ENCODE data around the gene RFTN1. TPM values are rescaled to one million over a fixed set of nuclear protein-coding genes. Genes with fewer than 3 reads are reported as not detected.

The RFTN1 gene
- total and polyA plus RNA-seq, 2 experiments from 2014 or later, result 3.3 to 7.2 TPM

DNA sequence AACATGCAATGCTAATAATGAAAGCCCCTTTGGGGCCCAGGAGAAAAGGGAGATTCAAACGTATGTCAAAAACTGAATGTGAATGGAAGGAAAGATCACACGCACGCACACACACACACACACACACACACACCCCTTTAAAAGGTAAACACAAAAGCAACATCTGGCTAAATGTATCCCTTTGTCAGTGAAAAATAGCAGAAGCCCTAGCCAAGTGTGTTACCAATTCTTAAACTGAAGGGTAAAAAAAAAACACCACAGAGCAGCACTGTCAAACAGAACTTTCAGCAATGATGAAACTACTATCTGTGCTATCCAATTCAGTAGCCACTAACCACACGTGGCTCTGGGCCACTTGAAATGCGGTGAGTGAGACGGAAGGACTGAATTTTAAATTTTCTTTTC, 4.9 kb downstream of the RFTN1 start:
- H3K27me3 Mint-ChIP-seq (ENCODE audit: insufficient read depth, low read depth, poor library complexity), result peaks cover 30% of the 10 kb centered on the region
- H4K20me1 ChIP-seq (replicated peaks; ENCODE audit: insufficient read depth), result no peaks in the 10 kb centered on the region

DNA sequence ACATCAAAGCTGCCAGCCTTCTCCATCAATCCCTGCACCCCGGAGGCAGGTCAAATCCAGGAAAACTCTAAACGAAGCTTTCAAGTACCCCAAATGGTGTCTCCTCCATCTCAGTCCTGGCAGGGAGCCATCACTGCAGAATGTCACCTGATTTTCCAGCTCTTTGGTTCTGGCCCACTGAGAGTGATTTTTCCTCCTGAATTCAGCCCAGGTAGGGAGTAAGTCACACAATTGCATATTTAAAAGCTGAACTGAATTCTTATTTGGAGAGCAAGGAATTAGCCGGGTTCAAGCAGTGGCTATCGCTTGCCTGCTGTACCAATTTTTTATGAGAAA, 5.3 kb downstream of the RFTN1 start:
- H3K36me3 Mint-ChIP-seq (ENCODE audit: low read depth), result no peaks in the 10 kb centered on the region
- H3K36me3 ChIP-seq (ENCODE audit: insufficient read depth), result no peaks in the 10 kb centered on the region
- ATAC-seq, result no peak
- H4K20me1 ChIP-seq (replicated peaks; ENCODE audit: insufficient read depth), result no peaks in the 10 kb centered on the region
- no peak overlapping the region for H3K4me3 Mint-ChIP-seq
- no peak overlapping the region for H3K4me2 ChIP-seq
- peaks cover 26% of the 10 kb centered on the region for H3K4me1 ChIP-seq (ENCODE audit: insufficient read depth)
- H3K27me3 Mint-ChIP-seq (ENCODE audit: insufficient read depth, low read depth, poor library complexity), result peaks cover 28% of the 10 kb centered on the region
- H3K9me2 ChIP-seq (ENCODE audit: insufficient read depth), result no peaks in the 10 kb centered on the region
- H3K4me3 ChIP-seq, result no peak overlapping the region
- H3K27ac Mint-ChIP-seq, result no peak overlapping the region
- no peaks in the 10 kb centered on the region; the same call in 1 of the 2 replicates for H3F3A ChIP-seq (replicated peaks; ENCODE audit: low read depth)
- DNase-seq (ENCODE audit: low spot score), result no peak
- peaks cover 30% of the 10 kb centered on the region for H3K4me1 Mint-ChIP-seq
- no peak overlapping the region for H2AFZ ChIP-seq
- H3K27ac ChIP-seq (ENCODE audit: low read depth), result peak overlapping the region; percentile 30; the same call in 1 of the 2 replicates
- H3K79me2 ChIP-seq (replicated peaks; ENCODE audit: insufficient read depth), result no peaks in the 10 kb centered on the region
- H3K9me3 Mint-ChIP-seq, result no peaks in the 10 kb centered on the region
- H3K27me3 ChIP-seq (ENCODE audit: insufficient read depth), result peaks cover 33% of the 10 kb centered on the region
- TF ChIP-seq ZNF114 (CRISPR knock-in tag; IDR thresholded peaks at IDR 0.05), result no peak
- TF ChIP-seq, protein P1, sequence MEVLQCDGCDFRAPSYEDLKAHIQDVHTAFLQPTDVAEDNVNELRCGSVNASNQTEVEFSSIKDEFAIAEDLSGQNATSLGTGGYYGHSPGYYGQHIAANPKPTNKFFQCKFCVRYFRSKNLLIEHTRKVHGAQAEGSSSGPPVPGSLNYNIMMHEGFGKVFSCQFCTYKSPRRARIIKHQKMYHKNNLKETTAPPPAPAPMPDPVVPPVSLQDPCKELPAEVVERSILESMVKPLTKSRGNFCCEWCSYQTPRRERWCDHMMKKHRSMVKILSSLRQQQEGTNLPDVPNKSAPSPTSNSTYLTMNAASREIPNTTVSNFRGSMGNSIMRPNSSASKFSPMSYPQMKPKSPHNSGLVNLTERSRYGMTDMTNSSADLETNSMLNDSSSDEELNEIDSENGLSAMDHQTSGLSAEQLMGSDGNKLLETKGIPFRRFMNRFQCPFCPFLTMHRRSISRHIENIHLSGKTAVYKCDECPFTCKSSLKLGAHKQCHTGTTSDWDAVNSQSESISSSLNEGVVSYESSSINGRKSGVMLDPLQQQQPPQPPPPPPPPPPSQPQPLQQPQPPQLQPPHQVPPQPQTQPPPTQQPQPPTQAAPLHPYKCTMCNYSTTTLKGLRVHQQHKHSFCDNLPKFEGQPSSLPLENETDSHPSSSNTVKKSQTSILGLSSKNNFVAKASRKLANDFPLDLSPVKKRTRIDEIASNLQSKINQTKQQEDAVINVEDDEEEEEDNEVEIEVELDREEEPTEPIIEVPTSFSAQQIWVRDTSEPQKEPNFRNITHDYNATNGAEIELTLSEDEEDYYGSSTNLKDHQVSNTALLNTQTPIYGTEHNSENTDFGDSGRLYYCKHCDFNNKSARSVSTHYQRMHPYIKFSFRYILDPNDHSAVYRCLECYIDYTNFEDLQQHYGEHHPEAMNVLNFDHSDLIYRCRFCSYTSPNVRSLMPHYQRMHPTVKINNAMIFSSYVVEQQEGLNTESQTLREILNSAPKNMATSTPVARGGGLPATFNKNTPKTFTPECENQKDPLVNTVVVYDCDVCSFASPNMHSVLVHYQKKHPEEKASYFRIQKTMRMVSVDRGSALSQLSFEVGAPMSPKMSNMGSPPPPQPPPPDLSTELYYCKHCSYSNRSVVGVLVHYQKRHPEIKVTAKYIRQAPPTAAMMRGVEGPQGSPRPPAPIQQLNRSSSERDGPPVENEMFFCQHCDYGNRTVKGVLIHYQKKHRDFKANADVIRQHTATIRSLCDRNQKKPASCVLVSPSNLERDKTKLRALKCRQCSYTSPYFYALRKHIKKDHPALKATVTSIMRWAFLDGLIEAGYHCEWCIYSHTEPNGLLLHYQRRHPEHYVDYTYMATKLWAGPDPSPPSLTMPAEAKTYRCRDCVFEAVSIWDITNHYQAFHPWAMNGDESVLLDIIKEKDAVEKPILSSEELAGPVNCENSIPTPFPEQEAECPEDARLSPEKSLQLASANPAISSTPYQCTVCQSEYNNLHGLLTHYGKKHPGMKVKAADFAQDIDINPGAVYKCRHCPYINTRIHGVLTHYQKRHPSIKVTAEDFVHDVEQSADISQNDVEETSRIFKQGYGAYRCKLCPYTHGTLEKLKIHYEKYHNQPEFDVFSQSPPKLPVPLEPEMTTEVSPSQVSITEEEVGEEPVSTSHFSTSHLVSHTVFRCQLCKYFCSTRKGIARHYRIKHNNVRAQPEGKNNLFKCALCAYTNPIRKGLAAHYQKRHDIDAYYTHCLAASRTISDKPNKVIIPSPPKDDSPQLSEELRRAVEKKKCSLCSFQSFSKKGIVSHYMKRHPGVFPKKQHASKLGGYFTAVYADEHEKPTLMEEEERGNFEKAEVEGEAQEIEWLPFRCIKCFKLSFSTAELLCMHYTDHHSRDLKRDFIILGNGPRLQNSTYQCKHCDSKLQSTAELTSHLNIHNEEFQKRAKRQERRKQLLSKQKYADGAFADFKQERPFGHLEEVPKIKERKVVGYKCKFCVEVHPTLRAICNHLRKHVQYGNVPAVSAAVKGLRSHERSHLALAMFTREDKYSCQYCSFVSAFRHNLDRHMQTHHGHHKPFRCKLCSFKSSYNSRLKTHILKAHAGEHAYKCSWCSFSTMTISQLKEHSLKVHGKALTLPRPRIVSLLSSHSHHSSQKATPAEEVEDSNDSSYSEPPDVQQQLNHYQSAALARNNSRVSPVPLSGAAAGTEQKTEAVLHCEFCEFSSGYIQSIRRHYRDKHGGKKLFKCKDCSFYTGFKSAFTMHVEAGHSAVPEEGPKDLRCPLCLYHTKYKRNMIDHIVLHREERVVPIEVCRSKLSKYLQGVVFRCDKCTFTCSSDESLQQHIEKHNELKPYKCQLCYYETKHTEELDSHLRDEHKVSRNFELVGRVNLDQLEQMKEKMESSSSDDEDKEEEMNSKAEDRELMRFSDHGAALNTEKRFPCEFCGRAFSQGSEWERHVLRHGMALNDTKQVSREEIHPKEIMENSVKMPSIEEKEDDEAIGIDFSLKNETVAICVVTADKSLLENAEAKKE (CRISPR knock-in tag; IDR thresholded peaks at IDR 0.05), result no peak
- TF ChIP-seq JUNB (IDR thresholded peaks at IDR 0.05; ENCODE audit: unreplicated experiment), result no peak

More for the DNA sequence above, 4.9 kb downstream of the RFTN1 start:
- Histone ChIP-seq H3K4me2 (no peak overlapping the region), H3K4me1 (ENCODE audit: insufficient read depth) (peaks cover 26% of the 10 kb centered on the region), H3K36me3 (ENCODE audit: insufficient read depth) (no peaks in the 10 kb centered on the region), H3K79me2 (replicated peaks; ENCODE audit: insufficient read depth) (no peaks in the 10 kb centered on the region), H3K27ac (ENCODE audit: low read depth) (no peak overlapping the region), H3K9me2 (ENCODE audit: insufficient read depth) (no peaks in the 10 kb centered on the region), H3K27me3 (ENCODE audit: insufficient read depth) (peaks cover 36% of the 10 kb centered on the region), H3K4me3 (no peak overlapping the region), H3F3A (replicated peaks; ENCODE audit: low read depth) (no peaks in the 10 kb centered on the region; the same call in 1 of the 2 replicates), H2AFZ (no peak overlapping the region)
- Mint-ChIP-seq H3K9me3 (no peaks in the 10 kb centered on the region), H3K27ac (no peak overlapping the region), H3K4me1 (peaks cover 30% of the 10 kb centered on the region), H3K36me3 (ENCODE audit: low read depth) (no peaks in the 10 kb centered on the region), H3K4me3 (no peak overlapping the region)
- no peak for ATAC-seq
- TF ChIP-seq CREB1 (CRISPR knock-in tag; IDR thresholded peaks at IDR 0.05; ENCODE audit: low read depth) (no peak), ZNF114 (CRISPR knock-in tag; IDR thresholded peaks at IDR 0.05) (no peak), CTCF (conservative IDR thresholded peaks at IDR 0.05; ENCODE audit: low read depth in 2 of 2) (no peak), ZNF331 (CRISPR knock-in tag; IDR thresholded peaks at IDR 0.05; ENCODE audit: low read depth) (no peak), JUNB (IDR thresholded peaks at IDR 0.05; ENCODE audit: unreplicated experiment) (no peak)
- TF ChIP-seq, protein P2, sequence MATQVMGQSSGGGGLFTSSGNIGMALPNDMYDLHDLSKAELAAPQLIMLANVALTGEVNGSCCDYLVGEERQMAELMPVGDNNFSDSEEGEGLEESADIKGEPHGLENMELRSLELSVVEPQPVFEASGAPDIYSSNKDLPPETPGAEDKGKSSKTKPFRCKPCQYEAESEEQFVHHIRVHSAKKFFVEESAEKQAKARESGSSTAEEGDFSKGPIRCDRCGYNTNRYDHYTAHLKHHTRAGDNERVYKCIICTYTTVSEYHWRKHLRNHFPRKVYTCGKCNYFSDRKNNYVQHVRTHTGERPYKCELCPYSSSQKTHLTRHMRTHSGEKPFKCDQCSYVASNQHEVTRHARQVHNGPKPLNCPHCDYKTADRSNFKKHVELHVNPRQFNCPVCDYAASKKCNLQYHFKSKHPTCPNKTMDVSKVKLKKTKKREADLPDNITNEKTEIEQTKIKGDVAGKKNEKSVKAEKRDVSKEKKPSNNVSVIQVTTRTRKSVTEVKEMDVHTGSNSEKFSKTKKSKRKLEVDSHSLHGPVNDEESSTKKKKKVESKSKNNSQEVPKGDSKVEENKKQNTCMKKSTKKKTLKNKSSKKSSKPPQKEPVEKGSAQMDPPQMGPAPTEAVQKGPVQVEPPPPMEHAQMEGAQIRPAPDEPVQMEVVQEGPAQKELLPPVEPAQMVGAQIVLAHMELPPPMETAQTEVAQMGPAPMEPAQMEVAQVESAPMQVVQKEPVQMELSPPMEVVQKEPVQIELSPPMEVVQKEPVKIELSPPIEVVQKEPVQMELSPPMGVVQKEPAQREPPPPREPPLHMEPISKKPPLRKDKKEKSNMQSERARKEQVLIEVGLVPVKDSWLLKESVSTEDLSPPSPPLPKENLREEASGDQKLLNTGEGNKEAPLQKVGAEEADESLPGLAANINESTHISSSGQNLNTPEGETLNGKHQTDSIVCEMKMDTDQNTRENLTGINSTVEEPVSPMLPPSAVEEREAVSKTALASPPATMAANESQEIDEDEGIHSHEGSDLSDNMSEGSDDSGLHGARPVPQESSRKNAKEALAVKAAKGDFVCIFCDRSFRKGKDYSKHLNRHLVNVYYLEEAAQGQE (IDR thresholded peaks at IDR 0.05; ENCODE audit: unreplicated experiment), result no peak
- no peak for DNase-seq (ENCODE audit: low spot score)

Measured in GM23338 (cell line).